Anterior cingulate cortex (tissue), 58 donors: ENCODE data around the gene CIAO3.

ENCODE experiments used
- DNase-seq, 58 donors: peaks; one replicate each; lab custom pipeline; 2025; lab: John Stamatoyannopoulos, UW

Gene CIAO3

GRCh38 chr16:739560-740458 is 988 bp downstream of the CIAO3 start:
- DNase-seq = no peak

- no peak for DNase-seq
Observed at GRCh38 chr16:736936-737481, 3.8 kb downstream of the CIAO3 start.

- no peak for DNase-seq
Observed at GRCh38 chr16:735982-736453, 4.8 kb downstream of the CIAO3 start.

- no peak for DNase-seq
Observed at GRCh38 chr16:734981-735881, 5.6 kb downstream of the CIAO3 start.

- DNase-seq = peak in 1 of 58 donors; percentile 61
Observed at GRCh38 chr16:734208-734980, 6.4 kb downstream of the CIAO3 start.

- no peak for DNase-seq
Observed at GRCh38 chr16:733382-734207, 7.2 kb downstream of the CIAO3 start.

- DNase-seq = peak in 1 of 58 donors; percentile 31
Observed at GRCh38 chr16:732936-733335, 7.9 kb downstream of the CIAO3 start.

- DNase-seq = no peak
Observed at GRCh38 chr16:732332-732731, 8.5 kb downstream of the CIAO3 start.

GRCh38 chr16:730666-731509 is 9.9 kb downstream of the CIAO3 start:
- no peak for DNase-seq

- DNase-seq = no peak
Observed at GRCh38 chr16:729768-730665, 10.8 kb downstream of the CIAO3 start.

GRCh38 chr16:728890-729744 is 11.7 kb downstream of the CIAO3 start:
- peak in 5 of 58 donors; percentile 29 to 60 (median 44) for DNase-seq

- DNase-seq = peak in 50 of 58 donors; percentile 28 to 82 (median 61)
Observed at GRCh38 chr16:728131-728889, 12.5 kb downstream of the CIAO3 start.

GRCh38 chr16:727291-727977 is 13.4 kb downstream of the CIAO3 start:
- no peak for DNase-seq

GRCh38 chr16:726438-727290 is 14.1 kb downstream of the CIAO3 start, which contains the start of the genes CCDC78 and HAGHL:
CCDC78 (minus strand) TSS chr16:726443; CDS start chr16:726367, 76 bp downstream.
HAGHL (plus strand) TSS chr16:727106; CDS start chr16:727510, 404 bp downstream.
- DNase-seq = peak in 51 of 58 donors; percentile 19 to 80 (median 61)
